Amniotic epithelial cell (primary cell): ENCODE results near the gene OFD1.
A peak's percentile ranks its signal among the peaks of the same experiment; 100 is the strongest.
"Not testable (repeated sequence)": the region's sequence is repeated elsewhere in the genome, so short reads cannot be mapped to it uniquely, and the experiment has no call there.

Experiments
- DNase-seq: peaks from one replicate; pipeline ENCODE4 v3.0.0-alpha.2; 2010; ENCODE audit warnings: low read depth

OFD1 gene

DNA sequence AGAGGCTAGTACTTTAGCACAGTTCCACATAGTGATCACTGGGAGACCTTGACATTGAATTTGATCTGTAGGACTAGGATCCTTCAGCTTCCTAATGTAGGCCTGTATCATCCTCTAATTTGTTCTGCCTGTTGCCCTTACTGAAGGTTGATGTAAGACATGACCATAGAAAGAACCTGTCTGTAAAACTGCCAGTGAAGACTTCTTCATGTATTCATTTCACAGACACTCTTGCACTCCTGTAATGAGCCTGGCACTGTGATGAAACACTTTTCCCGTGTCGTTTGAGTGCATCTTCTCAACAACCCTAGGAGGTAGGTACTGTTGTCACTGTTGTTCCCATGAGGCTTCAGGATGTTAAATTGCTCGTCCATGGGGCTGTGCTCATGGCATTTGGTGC lies 31.0 kb upstream of the OFD1 start:
- no peak for DNase-seq

GRCh38 chrX:13711141-13711540 lies 23.4 kb upstream of the OFD1 start:
- DNase-seq, result no peak

DNA sequence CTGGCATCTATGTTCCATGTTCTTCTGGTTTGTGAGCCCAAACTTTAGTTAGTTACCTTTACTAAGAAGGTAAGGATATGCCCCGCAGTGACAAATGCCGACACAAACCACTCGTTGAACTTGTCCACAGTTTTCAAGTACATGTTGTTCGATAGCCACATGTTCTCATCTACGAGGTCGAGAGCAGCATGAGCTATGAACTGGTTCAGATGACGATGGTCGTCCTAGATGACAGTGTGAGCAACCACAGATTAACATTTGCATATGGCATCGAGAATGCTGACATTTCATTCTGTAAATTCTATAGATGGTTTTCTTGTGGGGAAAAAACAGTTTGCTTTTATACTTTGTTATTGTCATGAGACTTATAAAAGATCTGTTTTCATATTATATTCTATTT lies 18.1 kb upstream of the OFD1 start:
- no peak for DNase-seq

- DNase-seq, result no peak
Observed at GRCh38 chrX:13716905-13717304, 17.6 kb upstream of the OFD1 start.

- peak; percentile 50 for DNase-seq
Observed at GRCh38 chrX:13717700-13718472, 16.7 kb upstream of the OFD1 start.

DNA sequence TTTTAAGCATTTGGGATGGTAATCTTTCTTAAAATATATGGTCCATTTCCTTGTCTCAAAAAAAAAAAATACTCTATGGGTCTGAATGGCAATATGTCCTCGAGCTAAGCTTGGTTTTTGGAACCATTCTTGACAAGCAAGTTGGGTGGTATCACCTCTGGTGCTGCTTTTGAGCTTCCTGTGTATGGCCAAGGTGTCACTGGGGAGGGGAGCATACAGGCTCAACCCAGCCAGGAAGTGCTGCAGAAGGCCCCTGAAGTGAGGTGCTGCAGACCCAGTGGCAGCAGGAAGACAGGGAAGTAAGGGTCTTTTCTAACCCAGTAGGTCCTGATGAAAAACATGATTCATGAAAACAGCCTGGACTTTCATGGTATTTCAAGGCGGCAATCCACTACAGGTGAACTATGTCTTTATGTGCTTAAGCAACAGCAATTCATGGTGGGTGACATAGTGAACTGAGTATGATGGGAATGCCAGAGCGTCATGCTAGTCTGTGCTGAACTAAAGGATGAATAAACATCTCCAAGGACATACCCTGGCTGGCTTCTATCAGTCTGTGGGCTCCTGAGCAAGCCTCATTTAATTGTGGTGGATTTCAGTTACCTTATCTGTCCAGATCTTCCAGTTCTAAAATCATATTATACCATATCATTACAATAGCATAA lies 15.2 kb upstream of the OFD1 start:
- DNase-seq, result peak; percentile 87

GRCh38 chrX:13721371-13721770 lies 13.2 kb upstream of the OFD1 start:
- no peak for DNase-seq

DNA sequence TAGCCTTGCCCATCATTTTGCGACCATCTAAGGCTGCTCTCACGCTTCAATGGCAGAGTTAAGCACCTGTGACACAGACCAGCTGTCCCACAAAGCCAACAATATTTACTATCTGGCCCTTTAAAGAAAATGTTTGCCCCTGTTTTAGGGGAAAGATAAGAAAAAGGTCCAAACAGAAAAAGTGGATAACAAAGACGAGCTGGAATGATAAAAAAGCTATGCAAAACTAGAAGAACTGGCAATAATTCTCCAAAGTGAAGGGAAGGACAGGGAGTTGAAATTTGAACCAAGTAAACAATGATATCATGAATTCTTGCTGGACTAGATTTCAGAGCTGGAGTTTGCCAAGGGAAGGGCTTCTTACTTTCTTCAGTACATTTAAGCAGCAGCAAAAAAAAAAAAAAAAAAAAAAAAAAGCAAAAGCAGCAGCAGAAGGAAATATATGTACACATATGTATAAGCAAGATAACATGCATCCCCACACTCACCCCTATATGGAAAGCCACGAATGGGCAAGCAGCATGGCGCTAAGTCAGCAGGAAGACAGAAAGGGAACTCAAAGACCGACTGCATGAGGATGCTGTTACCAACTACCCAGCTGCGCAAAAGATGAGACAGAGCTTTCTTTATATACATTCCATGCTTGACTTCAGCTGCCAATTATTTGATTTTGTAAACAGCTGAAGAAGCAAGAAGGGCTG lies 12.6 kb upstream of the OFD1 start:
- peak; percentile 75 for DNase-seq

- DNase-seq, result not testable (repeated sequence)
Observed at GRCh38 chrX:13724878-13725277, 9.7 kb upstream of the OFD1 start.

GRCh38 chrX:13726583-13726982 lies 8.0 kb upstream of the OFD1 start:
- DNase-seq, result not testable (repeated sequence)

DNA sequence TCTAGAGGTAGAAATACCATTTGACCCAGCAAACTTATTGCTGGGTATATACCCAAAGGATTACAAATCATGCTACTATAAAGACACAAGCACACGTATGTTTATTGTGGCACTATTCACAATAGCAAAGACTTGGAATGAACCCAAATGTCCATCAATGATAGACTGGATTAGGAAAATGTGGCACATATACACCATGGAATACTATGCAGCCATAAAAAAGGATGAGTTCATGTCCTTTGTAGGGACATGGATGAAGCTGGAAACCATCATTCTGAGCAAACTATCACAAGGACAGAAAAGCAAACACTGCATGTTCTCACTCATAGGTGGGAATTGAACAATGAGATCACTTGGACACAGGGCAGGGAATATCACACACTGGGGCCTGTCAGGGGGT lies 4.0 kb upstream of the OFD1 start:
- not testable (repeated sequence) for DNase-seq

DNA sequence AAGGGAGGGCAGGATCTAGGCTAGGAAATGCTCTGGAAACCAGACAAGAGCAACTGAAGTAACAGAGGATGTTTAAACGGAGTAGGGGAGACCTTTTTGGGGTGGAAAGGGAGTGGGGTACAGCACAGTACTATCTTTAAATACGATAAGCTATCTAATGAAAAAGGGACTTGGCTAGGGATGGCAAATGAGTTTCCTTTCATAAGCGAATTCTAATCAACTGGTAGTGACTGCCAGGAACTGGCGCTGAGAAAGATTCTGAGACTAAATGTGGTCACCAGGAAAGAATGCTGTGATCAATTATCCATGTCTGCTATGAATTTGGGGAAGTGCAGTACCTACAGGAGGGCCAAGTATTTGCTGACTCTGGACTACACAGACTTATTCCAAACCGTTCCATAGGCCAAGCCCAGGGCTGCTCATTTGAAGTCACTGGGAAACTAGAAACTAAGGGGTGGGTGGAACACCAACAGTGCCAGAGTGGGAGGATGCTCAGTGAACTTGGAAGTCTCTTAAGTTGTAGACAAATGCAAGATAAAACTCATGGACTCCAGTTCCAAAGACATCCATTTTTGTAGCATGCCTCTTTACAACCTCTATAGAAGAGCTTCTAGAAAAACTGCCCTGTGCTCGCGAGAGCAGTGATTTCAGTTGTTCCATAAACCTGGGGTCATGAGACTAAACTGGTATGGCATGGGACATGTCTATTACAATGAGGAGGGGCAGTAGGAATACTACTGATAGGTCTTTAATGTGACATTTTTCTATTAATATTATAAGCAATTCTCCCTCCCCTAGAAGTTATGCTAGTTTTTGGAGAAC lies 2.1 kb upstream of the OFD1 start:
- no peak for DNase-seq

DNA sequence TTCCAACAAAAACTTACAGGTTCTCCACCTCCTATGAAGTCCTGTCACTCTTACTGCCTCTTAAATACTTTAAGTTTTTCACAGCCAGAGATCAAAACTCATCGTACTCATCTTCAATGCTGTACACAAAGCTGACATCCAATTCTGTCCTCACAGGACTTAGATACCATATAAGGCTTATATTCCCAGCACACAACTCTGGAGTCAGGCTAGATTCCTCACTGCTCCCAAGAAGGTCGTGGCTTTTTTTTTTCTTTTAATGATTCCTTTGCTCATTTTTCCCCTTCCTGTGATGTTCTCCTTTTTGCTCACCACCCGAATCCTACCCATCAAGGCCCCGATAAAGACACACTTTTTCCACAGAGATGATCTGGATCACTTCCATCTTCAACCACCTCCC lies 1.0 kb upstream of the OFD1 start:
- no peak for DNase-seq

- DNase-seq, result no peak
Observed at GRCh38 chrX:13741695-13742094, 7.1 kb downstream of the OFD1 start.

GRCh38 chrX:13742397-13743176 lies 8.0 kb downstream of the OFD1 start:
- peak; percentile 69 for DNase-seq

DNA sequence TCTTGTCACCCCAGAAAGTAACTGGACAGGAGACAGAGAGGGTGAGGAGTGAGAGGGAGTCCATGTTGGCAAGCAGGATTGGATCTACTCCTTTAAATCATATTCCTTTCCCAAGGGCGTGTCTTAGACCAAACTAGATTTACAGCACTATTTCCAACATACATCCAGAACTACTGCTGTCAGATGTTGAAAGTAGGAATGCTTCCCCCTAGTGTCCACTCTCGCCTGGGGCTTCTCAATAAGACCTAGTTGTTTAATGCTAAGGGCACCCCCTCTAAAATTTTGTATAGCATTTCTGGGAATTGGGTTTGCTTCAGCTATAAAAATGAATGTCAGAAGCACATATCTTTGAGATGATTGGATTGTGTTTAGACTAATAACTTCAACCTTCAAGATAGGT lies 13.3 kb downstream of the OFD1 start:
- DNase-seq, result peak; percentile 63

DNA sequence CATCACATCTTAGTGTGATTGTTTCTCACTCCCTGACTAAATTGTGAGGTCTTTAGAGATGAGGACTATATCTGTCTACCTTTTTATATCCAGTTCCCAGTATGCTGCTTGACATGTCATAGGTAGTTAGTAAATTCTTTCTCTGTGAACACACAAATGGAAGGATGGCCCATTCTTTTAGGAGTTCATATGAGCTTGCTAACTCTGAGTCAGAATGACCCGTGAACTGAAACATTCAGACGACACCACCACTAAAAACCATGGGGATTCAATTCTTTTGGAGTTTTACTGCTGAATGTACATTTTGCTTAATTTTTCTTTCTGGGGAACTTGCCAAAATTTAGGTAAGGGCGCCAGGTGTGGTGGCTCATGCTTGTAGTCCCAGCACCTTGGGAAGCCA lies 13.9 kb downstream of the OFD1 start:
- no peak for DNase-seq

DNA sequence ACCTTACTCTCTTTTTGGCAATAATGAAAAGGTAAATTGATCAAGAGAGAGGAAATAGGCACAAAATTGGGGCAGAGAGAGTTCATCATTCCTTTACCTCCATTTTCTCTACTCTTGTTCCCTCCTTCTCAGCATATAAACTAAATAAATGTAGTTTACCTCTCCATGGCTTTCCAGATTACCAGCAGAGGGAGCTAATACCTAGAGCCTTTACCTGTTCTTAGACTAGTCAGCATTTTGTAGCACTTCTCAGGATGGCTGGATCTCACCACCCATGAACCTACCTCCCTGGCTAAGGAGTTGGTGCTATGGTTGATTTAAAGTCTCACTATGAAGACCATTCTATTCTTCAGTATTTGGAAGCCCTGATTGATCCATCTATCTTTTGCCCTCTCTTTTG lies 15.7 kb downstream of the OFD1 start:
- DNase-seq, result peak; percentile 31

GRCh38 chrX:13750812-13751211 lies 16.3 kb downstream of the OFD1 start:
- DNase-seq, result no peak

- no peak for DNase-seq
Observed at GRCh38 chrX:13752141-13752540, 17.6 kb downstream of the OFD1 start.

GRCh38 chrX:13752646-13753045 lies 18.1 kb downstream of the OFD1 start:
- no peak for DNase-seq
